Prostate gland (tissue), 1 donor: ENCODE data around the gene GNAI3.

Experiments used
- POLR2A ChIP-seq: fragments of 450-650 bp; IDR thresholded peaks from one replicate; pipeline ENCODE4 v1.6.1; 2016; ENCODE audit warnings: antibody characterized with exemption, mild to moderate bottlenecking
- POLR2AphosphoS5 ChIP-seq: sonication (generic); formaldehyde crosslinking; IDR thresholded peaks from one replicate; pipeline ENCODE4 v1.6.1; 2017; ENCODE audit warnings: antibody characterized with exemption

DNA sequence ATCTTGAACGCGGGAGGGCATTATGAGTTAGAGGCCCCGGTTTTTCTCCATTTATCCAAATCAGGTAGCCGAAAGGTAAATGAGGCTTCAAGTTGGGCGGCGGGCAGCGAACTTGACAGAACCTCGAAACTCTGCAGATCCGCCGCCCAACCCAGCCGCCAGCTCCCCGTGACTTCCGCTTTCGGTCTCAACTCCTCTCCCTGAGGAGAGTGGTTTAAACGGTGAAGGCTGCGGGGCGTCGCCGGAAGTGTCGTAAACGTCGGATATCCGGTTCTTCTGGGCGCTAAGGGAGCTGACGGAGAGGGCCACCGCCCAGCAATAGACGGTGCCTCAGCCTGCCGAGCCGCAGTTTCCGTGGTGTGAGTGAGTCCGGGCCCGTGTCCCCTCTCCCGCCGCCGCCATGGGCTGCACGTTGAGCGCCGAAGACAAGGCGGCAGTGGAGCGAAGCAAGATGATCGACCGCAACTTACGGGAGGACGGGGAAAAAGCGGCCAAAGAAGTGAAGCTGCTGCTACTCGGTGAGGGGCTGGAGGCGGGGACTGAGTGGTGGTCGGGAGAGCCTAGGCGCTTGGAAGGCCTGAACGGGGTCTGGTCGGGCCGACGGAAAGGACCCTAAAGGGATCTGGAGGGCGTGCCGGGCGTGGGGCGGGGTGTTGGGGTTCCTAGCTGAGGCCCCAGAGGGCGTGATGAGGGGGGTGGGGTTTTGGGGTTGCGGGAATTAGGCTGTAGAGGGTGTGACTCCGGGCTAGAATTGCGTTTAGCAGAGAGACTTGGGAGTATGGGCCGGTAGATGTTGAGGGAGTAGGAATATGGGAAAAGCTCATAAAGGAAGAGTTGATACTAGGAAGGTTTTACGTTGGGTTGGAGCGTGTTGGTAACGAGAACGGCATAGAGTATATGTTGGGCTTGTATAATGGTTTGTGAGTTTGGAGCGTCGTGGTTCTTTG is at the start of gene GNAI3:
- TF ChIP-seq POLR2A (peak; percentile 99), POLR2AphosphoS5 (peak; percentile 99)
